Fibroblast of lung (primary cell): ENCODE data around the gene GABRG3.

Experiments
- CTCF ChIP-seq, 2 donors: IDR thresholded peaks in 1 of 2; conservative IDR thresholded peaks in 1 of 2; 1 replicate in 1 of 2; 2 replicates in 1 of 2; pipeline ENCODE4 v1.5.1; 2011 to 2012; ENCODE audit warnings: low read length in 2 of 2, control low read depth in 1 of 2, inconsistent platforms in 1 of 2, low read depth in 1 of 2, mild to moderate bottlenecking in 1 of 2
- EZH2 ChIP-seq: IDR thresholded peaks from 2 replicates; pipeline ENCODE4 v1.5.1; 2012; ENCODE audit warnings: low read length, control low read depth, mild to moderate bottlenecking; ENCODE audit errors: missing control alignments

GRCh38 chr15:27271258-27271657 lies 300.3 kb downstream of the GABRG3 start:
- no peak for TF ChIP-seq CTCF (conservative IDR thresholded peaks at IDR 0.05 in 1 of 2, IDR thresholded peaks at IDR 0.05 in 1 of 2; ENCODE audit: low read depth in 1 of 2, low read length in 2 of 2)
- TF ChIP-seq EZH2: no peak
